HFF-Myc (cell line): Measurements from ENCODE around the gene RNF150.

ENCODE experiments used
- DNase-seq: peaks from one replicate; pipeline ENCODE4 v3.0.0-alpha.2; 2011; ENCODE audit warnings: low read depth; ENCODE audit errors: extremely low read depth
- H3K4me3 ChIP-seq: replicated peaks from 2 replicates; pipeline ENCODE4 v1.5.1; 2011; ENCODE audit warnings: low read depth, mild to moderate bottlenecking, control low read depth, low read length
- CTCF ChIP-seq: IDR thresholded peaks from 2 replicates; pipeline ENCODE4 v1.5.1; 2012; ENCODE audit warnings: mild to moderate bottlenecking, low read depth, low read length, control low read depth; ENCODE audit errors: missing control alignments

The RNF150 gene

GRCh38 chr4:141021397-141022110 lies 111.7 kb downstream of the RNF150 start:
- peak; percentile 75 for DNase-seq

GRCh38 chr4:141020801-141021261 lies 112.4 kb downstream of the RNF150 start:
- no peak for TF ChIP-seq CTCF
- H3K4me3 ChIP-seq = no peak overlapping the region
- DNase-seq = no peak

More at GRCh38 chr4:141021397-141022110, 111.7 kb downstream of the RNF150 start:
- no peak for TF ChIP-seq CTCF
- H3K4me3 ChIP-seq = no peak overlapping the region

GRCh38 chr4:141019768-141020167 lies 113.5 kb downstream of the RNF150 start:
- DNase-seq = no peak
- H3K4me3 ChIP-seq = no peak overlapping the region
- TF ChIP-seq CTCF = no peak

GRCh38 chr4:141016117-141016798 lies 117.0 kb downstream of the RNF150 start:
- H3K4me3 ChIP-seq = no peak overlapping the region
- no peak for DNase-seq
- TF ChIP-seq CTCF = no peak

- DNase-seq = no peak
- TF ChIP-seq CTCF = no peak
- no peak overlapping the region for H3K4me3 ChIP-seq
Measured at GRCh38 chr4:141013899-141014298, 119.4 kb downstream of the RNF150 start.

- no peak for DNase-seq
- no peak for TF ChIP-seq CTCF
- no peak overlapping the region for H3K4me3 ChIP-seq
Measured at GRCh38 chr4:141011901-141012315, 121.4 kb downstream of the RNF150 start.
